ENCODE measurements around the gene SERPINH1. TPM values are rescaled to one million over a fixed set of nuclear protein-coding genes. Genes with fewer than 3 reads are reported as not detected.
"Not testable (repeated sequence)": the region's sequence is repeated elsewhere in the genome, so short reads cannot be mapped to it uniquely, and the experiment has no call there.

The SERPINH1 gene
- polyA plus RNA-seq, 4 donors, result 318 to 406 (median 346) TPM

DNA sequence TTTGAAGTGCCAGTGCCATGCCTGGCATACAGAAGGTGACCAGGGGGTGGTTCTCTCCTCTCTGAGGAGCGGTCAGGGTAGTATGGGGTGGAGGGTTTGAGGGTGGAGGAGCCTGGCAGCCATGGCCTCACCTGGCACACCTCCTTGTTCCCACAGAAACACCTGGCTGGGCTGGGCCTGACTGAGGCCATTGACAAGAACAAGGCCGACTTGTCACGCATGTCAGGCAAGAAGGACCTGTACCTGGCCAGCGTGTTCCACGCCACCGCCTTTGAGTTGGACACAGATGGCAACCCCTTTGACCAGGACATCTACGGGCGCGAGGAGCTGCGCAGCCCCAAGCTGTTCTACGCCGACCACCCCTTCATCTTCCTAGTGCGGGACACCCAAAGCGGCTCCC is 9.6 kb downstream of the SERPINH1 start:
- no peak for DNase-seq (ENCODE audit: low read depth in 4 of 4, low spot score in 3 of 4)

DNA sequence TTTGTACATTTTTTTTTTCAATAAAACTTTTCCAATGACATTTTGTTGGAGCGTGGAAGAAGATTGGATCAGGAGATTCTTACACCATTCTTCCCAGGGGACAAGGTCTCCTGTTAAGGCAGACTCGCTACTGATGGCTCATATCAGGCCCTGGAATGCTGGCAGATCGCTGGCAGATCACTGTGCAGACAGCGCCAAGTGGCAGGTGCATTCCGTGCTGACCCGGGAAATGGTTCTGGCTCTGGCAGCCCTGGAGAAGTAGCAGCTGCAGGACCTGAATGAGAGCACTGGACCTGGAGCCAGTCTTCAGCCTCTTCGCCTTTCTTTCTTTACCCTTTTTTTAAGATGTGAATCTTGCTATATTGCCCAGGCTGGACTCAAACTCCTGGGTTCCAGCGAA is 10.7 kb downstream of the SERPINH1 start:
- DNase-seq (ENCODE audit: low read depth in 4 of 4, low spot score in 3 of 4), result no peak

DNA sequence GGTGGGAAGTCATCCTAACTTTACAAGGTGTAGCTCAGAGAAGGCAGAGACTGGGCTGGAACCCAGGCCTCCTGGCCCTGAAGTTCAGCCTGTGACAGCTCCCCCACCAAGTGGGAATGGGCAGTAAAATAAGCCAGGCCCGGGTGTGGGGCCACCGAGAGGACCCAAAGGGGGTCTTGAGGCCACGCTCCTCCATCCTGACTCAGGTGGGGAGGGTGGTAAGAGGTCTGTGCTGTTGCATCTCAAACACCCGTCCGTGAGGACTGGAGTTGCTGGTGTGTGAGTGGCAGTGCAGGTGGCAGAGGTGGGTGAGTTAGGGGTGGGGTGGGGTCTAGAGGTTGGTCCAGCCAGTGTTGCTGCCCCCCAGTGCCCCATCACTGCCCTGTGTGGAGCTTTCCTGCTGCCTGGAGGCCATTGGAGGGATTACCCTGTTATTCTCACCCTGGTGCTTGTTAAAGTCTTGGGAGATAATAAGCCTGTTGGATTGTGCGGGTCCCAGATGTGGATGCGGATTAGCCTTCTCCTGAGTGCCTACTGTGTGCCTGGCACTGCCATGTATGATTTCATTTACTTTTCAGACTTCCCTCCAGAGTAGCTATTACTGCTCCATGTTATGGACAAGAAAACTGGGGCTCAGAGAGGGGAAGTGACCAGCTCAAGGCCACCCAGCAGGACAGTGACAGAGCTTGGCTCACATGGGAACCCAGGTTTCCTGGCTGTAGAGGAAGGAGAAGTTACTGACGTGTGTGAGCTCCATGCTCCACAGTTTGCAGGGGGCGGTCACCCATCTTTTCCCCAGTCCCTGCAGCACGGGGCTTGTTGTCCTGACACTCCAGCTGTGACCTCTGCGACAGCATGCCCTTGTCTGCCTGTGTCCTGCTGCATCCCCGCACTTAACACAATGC is 12.9 kb downstream of the SERPINH1 start:
- no peak for DNase-seq (ENCODE audit: low read depth in 4 of 4, low spot score in 3 of 4)

DNA sequence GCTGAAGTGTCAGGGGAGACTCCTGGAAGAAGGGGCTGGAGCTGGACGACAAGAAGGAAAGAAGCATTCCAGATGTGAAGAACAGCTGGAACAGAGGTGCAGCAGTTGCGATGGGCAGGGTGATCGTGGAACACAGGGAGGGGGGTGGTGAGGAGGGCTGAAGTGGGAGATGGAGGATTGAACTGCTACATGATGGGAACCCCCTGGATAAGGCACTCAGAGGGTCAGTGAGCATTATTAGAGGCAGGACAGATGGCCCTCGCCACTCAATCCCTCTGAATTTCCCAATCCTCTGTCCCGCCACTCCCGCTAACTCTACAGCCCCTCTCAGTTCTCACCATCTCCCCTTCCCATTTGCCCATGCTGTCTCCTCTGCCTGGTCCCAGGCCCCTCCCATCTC is 14.0 kb downstream of the SERPINH1 start:
- no peak for DNase-seq (ENCODE audit: low read depth in 4 of 4, low spot score in 3 of 4)

DNA sequence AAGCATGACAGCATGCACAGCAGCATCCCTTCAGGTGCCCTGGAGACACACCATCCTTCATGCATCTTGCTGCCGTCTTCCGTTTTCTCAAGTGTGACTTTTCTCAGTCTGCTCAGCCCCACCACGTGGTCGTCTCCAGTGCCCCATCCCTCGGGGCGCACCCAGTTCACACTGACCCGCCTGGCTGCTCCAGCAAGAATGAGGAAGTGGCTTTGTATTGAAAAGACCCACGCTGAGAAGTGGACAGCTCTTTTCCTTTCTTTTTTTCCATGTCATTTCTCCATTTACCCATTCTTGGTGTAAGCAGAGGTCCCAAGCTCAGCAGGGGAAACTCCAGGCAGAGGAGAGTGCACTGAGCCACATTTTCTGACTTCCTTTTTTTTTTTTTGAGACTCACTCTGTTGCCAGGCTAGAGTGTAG is 14.5 kb downstream of the SERPINH1 start:
- no peak for DNase-seq (ENCODE audit: low read depth in 4 of 4, low spot score in 3 of 4)

DNA sequence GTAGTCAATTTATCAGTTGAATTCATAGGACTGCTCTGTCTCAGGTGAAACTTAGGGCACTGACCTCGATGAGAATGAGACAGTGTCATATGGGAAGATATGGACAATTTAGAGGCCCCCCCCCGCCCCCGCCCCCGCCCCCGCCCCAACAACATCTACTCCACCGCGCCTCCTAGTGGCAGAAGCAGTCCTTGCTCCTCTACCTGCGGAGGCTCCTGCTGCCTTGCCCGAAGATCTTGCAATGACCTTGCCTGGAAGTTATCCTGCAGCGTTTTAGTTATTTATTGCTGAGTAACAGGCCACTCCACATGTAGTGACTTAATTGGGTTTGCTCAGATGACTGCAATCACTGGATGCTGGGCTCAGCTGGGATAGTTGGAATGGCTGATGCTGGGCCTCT is 15.2 kb downstream of the SERPINH1 start:
- no peak for DNase-seq (ENCODE audit: low read depth in 4 of 4, low spot score in 3 of 4)

DNA sequence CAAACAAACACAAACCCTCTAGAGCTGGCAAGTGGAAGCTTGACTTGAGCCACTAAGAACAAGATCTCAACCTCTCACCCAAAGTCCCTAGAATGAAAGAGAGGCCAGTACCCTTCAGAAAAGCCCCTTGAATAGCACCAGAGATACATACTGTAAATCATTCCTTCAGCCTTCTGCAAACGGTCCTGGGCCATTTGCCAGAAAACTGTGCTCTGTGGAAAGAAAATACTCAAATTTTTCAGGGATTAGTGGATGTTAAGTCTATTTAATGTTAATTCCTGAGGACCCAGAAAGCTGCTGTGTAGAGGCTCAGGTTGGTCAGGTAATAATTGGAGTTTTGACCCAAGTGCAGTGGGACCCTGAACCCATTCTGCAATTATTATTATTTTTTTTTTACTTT is 16.9 kb downstream of the SERPINH1 start:
- no peak for DNase-seq (ENCODE audit: low read depth in 4 of 4, low spot score in 3 of 4)

DNA sequence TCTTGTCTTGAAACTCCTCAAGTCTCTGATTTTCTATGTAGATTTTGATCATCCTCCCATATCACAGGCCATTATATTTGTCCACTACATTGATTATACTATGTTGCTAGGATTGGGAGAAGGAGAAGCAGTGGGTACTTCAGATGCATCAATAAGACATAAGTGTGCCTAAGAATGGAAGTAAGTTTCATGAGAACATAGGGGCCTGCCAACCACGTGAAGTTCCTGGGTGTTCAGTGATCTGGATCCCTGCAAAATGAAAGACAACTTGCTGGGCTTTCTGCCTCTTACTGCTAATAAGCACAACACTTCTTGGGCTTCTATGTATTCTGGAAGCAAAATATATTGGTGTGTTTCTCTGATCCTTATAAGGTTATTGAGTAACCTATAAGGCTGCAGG is 17.8 kb downstream of the SERPINH1 start:
- no peak for DNase-seq (ENCODE audit: low read depth in 4 of 4, low spot score in 3 of 4)

DNA sequence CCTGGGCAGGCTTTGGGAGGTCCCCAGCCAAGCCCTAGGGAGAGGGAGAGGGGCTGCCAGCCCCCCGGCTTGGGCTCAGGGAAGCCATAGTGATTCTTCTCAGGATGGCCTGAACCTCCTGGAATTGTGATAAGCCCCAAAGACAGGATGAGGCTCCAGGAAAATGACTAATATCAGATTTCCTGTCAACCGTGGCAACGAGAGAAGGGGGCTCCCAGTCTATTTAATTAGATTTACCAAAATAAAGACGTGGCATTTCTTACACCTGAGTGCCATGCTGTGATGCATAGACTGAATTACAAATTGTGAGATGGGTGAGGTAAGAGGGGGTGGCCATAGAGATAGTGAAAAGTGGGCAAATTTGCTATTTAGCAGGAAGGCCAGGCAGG is 20.4 kb downstream of the SERPINH1 start:
- DNase-seq (ENCODE audit: low read depth in 4 of 4, low spot score in 3 of 4), result no peak

DNA sequence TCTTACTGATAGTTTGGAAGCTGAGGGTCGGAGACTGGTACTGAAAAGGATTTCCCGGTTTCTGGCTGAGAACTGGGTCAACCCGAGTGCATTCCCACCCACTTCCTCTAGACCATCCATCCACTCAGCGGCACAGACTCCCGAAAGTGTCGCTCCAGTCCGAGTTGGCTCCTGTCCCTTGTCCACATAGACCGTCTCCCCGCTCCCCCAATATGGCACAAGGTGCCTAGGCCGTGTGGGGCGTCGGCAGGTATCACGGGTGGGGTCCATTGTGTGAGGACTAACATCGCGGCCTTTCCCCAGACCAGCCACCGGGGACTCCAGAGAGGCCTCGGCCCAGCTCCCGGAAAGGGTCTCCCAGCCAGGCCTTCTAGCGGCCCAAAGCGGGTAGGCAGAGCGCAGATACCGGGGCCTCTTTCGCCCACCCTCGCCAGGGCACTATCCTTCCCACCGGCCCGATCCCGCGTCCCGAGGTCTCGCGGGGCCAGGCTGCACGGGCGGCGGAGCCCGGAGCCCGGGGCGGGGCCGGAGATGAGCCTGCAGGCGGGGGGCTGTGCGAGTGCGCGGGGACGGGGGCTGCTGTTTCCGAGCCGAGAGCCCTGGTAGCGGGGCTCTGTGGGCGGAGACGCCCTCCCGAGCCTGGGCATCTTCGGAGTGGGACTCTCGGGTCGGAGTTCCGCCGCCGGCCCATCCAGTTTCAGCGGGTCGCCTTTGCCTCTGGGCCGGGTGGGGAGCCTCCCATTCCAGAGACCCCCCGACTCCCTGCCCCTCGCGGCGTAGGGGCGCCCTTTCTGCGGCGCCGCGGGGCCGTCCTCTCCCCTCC is 21.1 kb downstream of the SERPINH1 start:
- DNase-seq (ENCODE audit: low read depth in 4 of 4, low spot score in 3 of 4), result peak in 3 of 4 donors; percentile 62 to 74 (median 70)

DNA sequence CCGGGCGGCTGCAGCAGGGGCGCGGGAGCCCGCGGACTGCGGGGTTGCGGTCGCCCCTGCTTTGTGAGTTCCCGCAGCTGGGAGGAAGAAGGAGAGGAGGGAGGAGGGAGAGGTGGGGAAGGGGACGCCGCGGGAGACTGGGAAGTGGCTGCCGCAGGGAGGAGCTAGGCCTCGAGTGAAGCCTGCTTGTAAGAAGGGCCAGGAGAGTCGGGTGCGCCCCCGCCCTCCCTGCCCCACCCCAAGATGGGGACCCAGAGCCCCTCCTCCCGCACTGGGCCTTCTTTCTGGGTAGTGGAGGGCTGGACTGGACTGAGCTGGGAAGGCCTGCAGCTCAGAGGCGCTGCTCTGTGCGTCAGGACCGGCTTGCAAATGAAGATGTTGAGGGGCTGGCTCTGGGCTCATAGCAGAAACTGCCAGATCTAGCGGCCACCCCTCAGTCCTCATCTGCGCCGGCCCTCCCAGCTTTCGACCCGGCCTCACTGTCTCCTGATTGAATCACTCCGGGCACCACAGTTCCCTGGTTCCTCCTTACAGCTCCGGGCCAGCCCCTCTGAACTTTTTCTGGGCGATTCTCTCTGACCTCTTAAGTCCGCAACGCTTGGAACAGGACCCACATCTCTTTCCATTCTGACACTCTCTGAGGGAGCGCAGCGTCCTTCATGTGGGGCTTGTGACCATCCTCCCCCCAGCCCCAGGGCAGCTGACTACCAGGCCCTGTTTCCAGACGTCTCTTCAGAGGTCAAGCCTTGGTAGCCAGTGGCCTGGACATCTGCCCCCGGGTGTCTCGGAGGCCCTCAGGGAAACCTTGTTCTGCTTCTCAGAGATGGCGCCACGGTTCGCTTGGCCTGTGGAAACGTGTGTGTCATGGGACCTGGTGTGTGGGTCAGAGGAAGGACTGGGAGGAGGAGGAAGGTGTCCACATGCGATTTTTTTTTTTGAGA is 21.9 kb downstream of the SERPINH1 start:
- peak in 3 of 4 donors; percentile 59 to 77 (median 67) for DNase-seq (ENCODE audit: low read depth in 4 of 4, low spot score in 3 of 4)

DNA sequence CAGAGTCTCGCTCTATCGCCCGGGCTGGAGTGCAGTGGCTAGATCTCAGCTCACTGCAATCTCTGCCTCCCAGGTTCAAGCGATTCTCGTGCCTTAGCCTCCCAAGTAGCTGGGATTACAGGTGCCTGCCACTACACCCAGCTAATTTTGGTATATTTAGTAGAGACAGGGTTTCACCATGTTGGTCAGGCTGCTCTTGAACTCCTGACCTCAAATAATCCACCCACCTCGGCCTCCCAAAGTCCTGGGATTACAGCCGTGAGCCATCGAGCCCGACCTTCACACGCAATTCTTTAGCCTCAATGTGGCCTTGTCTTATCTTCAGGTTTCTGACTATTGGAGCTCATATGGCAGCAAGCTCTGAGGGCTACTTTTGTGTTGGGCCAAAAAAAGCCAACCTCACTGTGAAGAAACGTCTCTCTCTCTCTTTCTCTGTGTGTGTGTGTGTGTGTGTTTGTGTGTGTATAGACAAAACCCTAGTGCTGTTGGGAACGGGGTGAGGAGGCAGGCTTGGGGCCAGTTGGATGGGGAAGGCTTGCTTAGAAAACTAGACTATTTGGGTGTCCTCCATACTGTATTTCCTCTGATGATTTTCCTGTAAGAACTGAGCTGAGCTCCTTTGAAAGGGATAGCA is 22.7 kb downstream of the SERPINH1 start:
- DNase-seq (ENCODE audit: low read depth in 4 of 4, low spot score in 3 of 4), result not testable (repeated sequence)

DNA sequence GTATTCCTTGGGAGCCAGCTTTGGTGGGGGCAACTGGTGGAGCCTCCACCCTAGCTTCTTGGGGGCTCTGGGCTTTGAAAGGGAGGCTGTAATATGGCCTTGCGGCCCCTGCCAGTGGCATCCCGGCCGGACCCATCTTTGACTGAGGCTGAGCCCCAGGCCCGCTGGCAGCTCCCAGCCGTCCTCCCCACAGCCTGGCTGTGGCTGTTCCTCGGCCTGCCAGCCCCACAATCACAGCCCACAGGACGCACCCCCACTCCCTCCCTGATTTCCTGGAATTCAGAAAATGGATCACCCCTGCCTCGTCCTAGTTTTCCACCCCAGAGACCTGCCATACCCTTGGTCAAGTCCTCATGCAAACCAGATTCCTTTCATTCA is 23.2 kb downstream of the SERPINH1 start:
- no peak for DNase-seq (ENCODE audit: low read depth in 4 of 4, low spot score in 3 of 4)

DNA sequence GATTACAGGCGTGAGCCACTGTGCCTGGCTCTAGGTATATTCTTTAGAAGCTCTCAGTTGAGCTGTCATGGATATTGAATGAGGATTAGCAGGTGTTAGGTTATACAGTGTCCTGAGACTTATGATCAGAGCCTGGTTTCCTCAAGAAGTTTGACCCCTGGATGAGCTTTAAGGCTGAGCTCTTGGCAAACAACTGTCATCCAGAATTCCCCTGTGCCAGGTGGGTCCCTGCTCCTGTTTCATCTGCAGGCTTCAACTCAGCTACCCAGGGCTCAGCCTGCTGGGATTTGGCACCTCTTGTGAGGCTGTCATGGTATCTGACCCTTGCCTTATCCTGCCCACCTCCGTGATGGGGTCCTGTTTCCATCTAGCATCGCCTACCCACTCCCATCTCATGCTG is 24.3 kb downstream of the SERPINH1 start:
- no peak for DNase-seq (ENCODE audit: low read depth in 4 of 4, low spot score in 3 of 4)

DNA sequence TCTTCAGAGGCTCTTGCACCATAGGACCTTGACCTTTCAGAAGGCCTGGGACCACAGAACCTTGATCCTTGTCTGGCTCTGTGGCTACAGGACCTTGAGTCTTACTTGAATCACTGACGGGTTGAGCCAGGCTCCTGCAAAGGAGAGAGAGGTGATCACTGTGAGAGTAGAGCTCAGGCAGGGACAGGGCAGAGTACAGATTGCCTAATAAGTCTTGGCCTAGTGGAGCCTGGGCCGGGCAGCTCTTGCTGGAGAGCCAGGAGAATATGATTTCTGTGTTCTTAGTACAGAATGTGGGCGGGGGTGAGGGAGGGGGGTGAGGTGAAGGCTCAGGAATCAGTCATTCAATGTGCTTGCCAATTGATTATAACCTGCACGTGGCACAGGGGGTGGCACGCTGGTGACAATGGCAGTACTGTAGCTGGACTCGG is 26.0 kb downstream of the SERPINH1 start:
- no peak for DNase-seq (ENCODE audit: low read depth in 4 of 4, low spot score in 3 of 4)

DNA sequence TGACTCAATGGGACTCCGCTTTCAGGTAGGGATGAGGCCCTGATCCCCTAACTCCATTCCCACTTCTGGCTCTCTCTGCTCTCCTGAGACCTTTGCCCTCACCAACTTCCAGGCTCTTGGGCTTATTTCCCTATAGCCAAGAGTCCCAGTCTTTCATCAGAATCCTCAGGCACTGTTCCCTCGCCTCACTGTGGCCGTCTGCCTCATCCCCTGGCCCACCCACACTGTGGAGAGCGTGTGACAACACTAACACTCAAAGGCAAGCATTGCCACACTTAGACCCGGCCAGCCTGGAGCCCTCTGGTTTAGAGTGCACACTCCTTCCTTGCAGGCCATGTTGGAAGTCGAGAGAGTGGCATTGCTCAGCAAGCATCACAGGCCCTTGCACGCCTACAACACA is 27.0 kb downstream of the SERPINH1 start:
- no peak for DNase-seq (ENCODE audit: low read depth in 4 of 4, low spot score in 3 of 4)

DNA sequence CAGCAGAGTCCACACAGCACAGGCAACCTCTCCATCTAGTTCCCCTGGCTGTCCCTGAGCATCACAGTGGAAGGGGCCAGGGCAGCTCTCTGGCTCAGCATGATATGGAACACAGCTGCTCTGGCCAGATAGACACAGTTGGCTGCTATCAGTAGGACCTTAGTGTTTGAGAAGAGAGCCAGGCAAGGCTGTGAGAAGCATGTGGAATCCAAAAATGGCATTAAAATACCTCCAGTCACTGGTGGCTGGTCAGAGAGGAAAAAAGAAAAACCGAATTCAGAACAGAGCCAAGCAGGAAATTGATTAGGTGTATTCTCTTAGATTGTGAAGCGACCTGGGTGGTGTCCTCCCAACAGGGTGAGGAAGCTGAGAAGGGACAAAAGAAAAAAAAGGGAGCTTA is 27.9 kb downstream of the SERPINH1 start:
- DNase-seq (ENCODE audit: low read depth in 4 of 4, low spot score in 3 of 4), result no peak

DNA sequence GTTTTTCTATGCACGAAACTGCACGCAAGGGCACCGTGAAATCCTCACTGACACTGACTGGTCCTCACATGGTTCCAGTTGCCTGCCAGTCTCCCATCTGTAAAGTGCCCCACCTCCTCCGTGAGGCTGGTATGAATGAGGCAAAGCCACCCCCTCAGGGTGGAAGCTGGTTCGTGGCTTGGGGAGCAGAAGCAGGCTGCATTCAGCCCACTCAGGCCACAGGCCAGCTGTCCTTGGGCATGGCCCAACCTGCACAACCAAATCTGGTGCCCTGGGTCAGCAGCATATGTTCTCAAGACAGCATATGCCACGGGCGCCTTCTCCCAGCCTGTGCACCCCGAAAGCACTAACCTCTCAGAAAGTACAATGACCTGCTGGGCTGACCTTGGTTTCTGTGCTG is 29.3 kb downstream of the SERPINH1 start:
- no peak for DNase-seq (ENCODE audit: low read depth in 4 of 4, low spot score in 3 of 4)

DNA sequence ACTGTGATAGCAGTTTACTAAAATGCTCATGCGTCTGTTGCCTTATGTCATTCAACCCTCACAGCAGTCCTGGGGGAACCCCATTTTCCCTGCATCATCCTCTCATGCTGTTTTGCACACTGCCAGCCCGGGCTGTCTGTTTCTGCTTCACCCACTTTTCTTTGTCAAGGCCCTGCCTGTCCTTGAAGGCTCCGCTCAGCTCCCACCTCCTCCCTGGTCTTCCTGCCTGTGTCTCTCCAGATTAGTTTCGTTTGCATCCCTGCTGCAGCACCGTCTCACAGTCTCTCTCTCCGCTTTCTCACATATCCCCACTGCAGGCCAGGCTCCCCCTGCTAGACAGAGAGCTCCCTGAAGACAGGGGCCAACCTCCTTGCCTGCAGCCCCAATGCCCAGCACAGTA is 29.9 kb downstream of the SERPINH1 start:
- DNase-seq (ENCODE audit: low read depth in 4 of 4, low spot score in 3 of 4), result no peak

DNA sequence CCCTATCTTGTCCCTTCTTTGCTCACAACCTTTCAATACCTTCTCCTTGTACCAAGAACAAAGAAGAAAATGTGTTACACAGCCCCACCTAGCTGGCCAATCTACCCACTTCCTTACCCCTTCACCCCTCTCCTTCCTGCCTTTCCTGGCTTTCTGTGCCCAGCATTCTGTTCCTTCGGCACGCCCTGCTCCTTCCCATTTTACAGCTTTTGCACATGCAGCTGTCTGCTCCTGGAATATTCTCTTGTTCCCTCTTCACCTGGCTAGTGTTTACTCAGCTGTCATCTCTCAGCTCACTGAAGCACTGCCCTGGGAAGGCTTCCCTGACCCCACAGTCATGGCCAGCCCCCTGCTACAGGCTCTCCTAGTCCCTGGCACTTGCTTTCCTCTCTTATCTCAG is 30.7 kb downstream of the SERPINH1 start:
- DNase-seq (ENCODE audit: low read depth in 4 of 4, low spot score in 3 of 4), result no peak

Measured in right renal pelvis (tissue), 4 donors.